ENCODE data around the gene CSF3R. TPM values are rescaled to one million over a fixed set of nuclear protein-coding genes. Genes with fewer than 3 reads are reported as not detected.

Gene CSF3R
- total RNA-seq, 1 donor from 2014 or later: 3.8 TPM

DNA sequence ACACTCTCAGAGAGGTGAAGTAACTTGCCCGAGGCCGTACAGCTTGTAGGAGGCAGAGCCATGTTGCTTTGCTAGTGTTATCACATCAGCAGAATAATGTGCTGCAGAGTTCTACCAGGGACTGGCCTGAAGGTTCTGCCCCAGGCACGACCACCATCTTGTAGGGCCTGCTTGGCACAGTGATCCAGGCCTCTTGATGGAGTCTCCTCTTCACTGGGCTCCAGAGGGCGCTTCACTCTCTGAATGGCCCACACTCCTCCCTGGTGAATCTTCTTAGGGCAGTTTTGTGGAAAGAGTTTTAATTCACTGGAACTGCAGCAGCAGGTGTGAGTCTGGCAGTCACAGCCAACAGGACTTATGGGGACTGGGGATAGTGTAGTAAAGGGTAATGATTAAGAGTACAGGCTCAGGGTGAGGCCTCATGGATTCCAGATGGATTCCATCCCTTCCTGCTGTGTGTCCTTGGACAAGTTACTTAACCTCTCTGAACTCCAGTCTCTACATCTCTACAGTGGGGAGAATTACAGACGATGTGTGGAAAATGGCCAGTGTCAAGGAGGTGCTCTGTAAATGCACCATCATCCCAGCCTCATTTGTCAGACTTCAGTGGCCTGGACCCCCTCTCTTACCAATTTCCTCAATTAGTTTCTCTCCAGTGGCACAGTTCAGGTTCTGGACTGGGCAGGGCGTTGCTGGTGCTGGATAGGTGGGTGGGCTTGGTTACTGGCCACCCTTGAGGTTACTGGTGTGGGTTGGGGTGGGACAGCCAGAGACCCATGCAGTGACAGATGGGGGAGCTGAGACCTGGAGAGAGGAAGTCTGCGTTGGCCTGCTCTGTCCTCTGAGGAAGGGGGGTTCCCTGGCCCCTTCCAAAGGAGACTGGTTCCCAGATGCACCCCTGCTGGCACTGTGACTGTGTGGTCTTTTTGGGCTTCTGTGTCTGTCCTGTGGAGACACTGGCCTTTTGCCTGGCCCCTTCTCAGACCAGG is 45.9 kb upstream of the CSF3R start:
- intact Hi-C loops (cut with micrococcal nuclease): no loop called here
- H3K27ac ChIP-seq (replicated peaks): no peak overlapping the region
- no peak for DNase-seq

DNA sequence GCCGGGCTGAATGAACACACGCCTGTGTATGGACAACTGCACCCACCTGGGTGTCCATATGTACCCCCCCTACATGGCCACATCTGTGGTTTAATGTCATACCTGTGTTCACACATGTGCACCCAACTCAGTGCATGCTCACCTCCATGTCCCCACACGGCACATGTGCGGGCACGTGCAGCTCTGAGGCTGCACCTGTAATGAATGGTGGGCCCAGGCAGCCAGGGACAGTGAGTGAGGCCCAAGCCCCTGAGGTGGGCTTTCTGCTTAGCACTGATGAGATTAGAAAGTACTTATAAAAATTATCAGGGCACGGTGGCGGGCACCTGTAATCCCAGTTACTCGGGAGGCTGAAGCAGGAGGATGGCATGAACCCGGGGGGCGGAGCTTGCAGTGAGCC is 42.5 kb upstream of the CSF3R start:
- intact Hi-C loops (cut with micrococcal nuclease): no loop called here
- no peak overlapping the region for H3K4me3 ChIP-seq
- no peaks in the 10 kb centered on the region for H3K9me3 ChIP-seq (replicated peaks)
- TF ChIP-seq, protein P1, sequence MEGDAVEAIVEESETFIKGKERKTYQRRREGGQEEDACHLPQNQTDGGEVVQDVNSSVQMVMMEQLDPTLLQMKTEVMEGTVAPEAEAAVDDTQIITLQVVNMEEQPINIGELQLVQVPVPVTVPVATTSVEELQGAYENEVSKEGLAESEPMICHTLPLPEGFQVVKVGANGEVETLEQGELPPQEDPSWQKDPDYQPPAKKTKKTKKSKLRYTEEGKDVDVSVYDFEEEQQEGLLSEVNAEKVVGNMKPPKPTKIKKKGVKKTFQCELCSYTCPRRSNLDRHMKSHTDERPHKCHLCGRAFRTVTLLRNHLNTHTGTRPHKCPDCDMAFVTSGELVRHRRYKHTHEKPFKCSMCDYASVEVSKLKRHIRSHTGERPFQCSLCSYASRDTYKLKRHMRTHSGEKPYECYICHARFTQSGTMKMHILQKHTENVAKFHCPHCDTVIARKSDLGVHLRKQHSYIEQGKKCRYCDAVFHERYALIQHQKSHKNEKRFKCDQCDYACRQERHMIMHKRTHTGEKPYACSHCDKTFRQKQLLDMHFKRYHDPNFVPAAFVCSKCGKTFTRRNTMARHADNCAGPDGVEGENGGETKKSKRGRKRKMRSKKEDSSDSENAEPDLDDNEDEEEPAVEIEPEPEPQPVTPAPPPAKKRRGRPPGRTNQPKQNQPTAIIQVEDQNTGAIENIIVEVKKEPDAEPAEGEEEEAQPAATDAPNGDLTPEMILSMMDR (IDR thresholded peaks at IDR 0.05; ENCODE audit: borderline replicate concordance): no peak
- peaks cover 41% of the 10 kb centered on the region for H3K27me3 ChIP-seq (ENCODE audit: low read depth)
- H3K36me3 ChIP-seq: no peaks in the 10 kb centered on the region
- H3K4me1 ChIP-seq: no peaks in the 10 kb centered on the region
- no peak for DNase-seq
- no peak overlapping the region for H3K27ac ChIP-seq (replicated peaks)

More for the DNA sequence above, 45.9 kb upstream of the CSF3R start:
- Histone ChIP-seq H3K4me1 (no peaks in the 10 kb centered on the region), H3K27me3 (ENCODE audit: low read depth) (peaks cover 64% of the 10 kb centered on the region), H3K36me3 (no peaks in the 10 kb centered on the region), H3K9me3 (replicated peaks) (peaks cover 19% of the 10 kb centered on the region), H3K4me3 (no peak overlapping the region)
- TF ChIP-seq, protein P1 (IDR thresholded peaks at IDR 0.05; ENCODE audit: borderline replicate concordance): no peak

GRCh38 chr1:36524359-36525062 is 41.8 kb upstream of the CSF3R start:
- TF ChIP-seq, protein P1 (IDR thresholded peaks at IDR 0.05; ENCODE audit: borderline replicate concordance): no peak
- DNase-seq: no peak
- intact Hi-C loops (cut with micrococcal nuclease): no loop called here

GRCh38 chr1:36523850-36524249 is 41.1 kb upstream of the CSF3R start:
- TF ChIP-seq, protein P1 (IDR thresholded peaks at IDR 0.05; ENCODE audit: borderline replicate concordance): no peak
- Histone ChIP-seq H3K27ac (replicated peaks) (no peak overlapping the region), H3K4me3 (no peak overlapping the region), H3K4me1 (no peaks in the 10 kb centered on the region), H3K36me3 (no peaks in the 10 kb centered on the region), H3K27me3 (ENCODE audit: low read depth) (peaks cover 29% of the 10 kb centered on the region), H3K9me3 (replicated peaks) (no peaks in the 10 kb centered on the region)
- intact Hi-C loops (cut with micrococcal nuclease): no loop called here
- no peak for DNase-seq

More at GRCh38 chr1:36524359-36525062, 41.8 kb upstream of the CSF3R start:
- Histone ChIP-seq H3K27ac (replicated peaks) (no peak overlapping the region), H3K9me3 (replicated peaks) (no peaks in the 10 kb centered on the region), H3K4me3 (no peak overlapping the region), H3K36me3 (no peaks in the 10 kb centered on the region), H3K27me3 (ENCODE audit: low read depth) (peaks cover 35% of the 10 kb centered on the region), H3K4me1 (no peaks in the 10 kb centered on the region)

GRCh38 chr1:36523230-36523495 is 40.5 kb upstream of the CSF3R start:
- intact Hi-C loops (cut with micrococcal nuclease): no loop called here
- Histone ChIP-seq H3K36me3 (no peaks in the 10 kb centered on the region), H3K27me3 (ENCODE audit: low read depth) (peaks cover 29% of the 10 kb centered on the region), H3K9me3 (replicated peaks) (no peaks in the 10 kb centered on the region), H3K27ac (replicated peaks) (no peak overlapping the region), H3K4me1 (no peaks in the 10 kb centered on the region), H3K4me3 (no peak overlapping the region)
- TF ChIP-seq, protein P1 (IDR thresholded peaks at IDR 0.05; ENCODE audit: borderline replicate concordance): no peak
- no peak for DNase-seq

Data from left ventricle myocardium inferior (tissue), 1 donor.